HG03342 (cell line): ENCODE data around the gene MYH11.
"Not testable (repeated sequence)": the region's sequence is repeated elsewhere in the genome, so short reads cannot be mapped to it uniquely, and the experiment has no call there.

Source experiments
- ATAC-seq: cut with Tn5 transposase; IDR thresholded peaks from one replicate; pipeline ENCODE4 v1.9.1; 2021; ENCODE audit warnings: mild to moderate bottlenecking, moderate library complexity; ENCODE audit not compliant: unreplicated experiment

MYH11 gene

DNA sequence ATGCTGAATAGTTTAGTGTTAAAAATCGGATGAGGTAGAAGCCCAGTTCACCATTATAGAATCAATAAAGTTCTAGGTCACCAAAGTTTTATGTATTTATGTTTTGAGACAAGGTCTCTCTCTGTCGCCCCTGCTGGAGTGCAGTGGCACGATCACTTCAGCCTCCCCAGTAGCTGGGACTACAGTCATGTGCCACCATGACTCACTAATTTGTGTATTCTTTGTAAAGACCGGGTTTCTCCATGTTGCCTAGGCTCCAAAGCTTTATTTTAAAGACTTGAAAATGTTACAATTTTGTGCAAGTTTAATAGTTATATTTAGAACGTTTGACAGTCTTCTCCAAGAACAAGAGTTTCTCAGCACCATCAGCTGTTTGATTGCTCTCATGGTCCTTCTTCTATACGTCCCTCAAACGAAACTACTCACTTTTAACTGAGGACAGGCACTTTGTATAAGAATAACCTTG, 174.7 kb downstream of the MYH11 start:
- no peak for ATAC-seq

DNA sequence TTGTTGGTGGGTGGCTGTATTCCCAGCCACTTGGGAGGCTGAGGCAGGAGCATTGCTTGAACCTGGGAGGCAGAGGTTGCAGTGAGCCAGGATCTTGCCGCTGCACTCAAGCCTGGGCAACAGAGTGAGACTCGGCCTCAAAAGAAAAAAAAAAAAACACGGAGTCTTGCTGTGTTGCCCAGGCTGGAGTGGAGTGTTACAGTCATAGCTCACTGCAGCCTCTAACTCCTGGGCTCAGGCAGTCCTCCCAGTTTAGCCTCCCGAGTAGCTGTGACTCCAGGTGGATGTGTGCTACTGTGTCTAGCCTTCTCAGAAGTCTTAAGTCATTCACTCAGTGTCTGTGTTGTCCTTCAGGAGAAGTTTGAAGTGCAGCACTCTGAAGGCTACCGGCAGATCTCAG, 179.4 kb downstream of the MYH11 start:
- no peak for ATAC-seq

DNA sequence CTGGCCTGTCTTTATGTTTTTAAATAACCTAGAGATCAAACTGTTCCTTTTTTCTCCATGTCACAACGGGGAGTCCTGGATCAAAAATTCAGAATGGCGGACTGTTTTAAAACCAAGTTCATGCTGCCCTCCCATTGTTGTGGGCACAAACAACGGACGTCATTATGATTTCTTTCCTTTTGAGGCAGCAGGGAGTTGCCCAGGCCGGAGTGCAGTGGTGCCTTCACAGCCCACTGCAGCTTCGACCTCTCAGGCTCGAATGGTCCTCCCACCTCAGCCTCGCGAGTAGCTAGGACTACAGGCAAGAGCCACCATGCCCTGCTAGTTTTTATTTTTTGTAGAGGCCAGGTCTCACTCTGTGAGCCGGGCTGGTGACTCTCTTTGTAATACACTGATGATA, 180.3 kb downstream of the MYH11 start:
- ATAC-seq = no peak

DNA sequence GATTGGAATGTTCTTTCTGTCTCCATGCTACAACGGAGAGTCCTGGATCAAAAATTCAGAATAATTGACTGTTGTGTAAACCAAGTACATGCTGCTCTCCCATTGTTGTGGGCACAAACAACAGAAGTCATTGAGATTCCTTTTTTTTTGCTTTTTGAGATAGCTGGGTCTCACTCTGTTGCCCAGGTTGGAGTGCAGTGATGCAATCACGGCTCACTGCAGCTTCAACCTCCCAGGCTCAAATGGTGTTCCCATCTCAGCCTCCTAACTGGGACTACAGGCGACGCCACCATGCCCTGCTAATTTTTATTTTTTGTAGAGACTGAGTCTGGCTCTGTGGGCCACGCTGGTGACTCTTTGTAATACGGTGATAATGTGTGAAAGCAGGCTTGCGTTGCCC, 182.3 kb downstream of the MYH11 start:
- no peak for ATAC-seq

DNA sequence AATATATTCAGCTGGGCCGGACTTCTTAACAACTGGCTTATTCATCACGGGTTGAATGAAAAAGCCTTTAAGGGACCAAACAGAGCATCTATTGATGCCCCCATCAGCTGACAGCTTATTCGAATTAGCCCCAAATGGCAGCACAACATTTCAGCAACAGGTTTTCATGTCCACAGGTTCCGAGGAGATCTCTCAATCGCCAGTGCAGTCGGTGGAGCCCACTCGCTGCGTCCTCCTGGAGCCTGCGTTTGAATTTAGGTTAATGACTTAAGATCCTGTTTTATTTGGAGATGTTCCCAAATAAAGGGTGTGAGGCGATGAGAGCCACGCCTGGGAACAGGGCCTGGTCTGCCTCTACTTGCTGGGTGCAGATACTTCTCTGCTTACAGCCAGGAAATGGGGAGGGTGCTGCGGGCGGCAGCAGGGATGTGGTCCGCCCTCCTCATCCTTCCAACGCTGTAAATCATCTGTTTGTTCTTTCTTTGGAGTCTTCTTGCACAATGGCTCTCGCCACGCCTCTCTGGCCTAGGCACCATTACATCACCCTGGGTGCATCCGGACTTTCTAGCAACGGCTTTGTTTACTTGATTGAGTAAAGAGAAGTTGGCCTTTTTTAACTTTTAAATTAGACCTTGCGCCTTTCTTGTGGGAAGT, 184.2 kb downstream of the MYH11 start:
- no peak for ATAC-seq

DNA sequence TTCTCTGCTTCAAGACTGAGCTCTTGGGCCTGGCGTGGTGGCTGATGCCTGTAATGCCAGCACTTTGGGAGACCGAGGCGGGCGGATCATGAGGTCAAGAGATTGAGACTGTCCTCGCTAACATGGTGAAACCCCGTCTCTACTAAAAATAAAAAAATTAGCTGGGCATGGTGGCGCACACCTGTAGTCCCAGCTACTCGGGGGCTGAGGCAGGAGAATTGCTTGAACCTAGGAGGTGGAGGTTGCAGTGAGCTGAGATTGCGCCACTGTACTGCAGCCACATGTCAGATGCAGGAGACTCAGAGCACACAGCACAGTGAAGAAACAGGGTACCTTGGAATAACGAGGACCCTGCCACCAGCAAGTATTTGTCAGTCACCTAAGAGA, 184.7 kb downstream of the MYH11 start:
- ATAC-seq = not testable (repeated sequence)

DNA sequence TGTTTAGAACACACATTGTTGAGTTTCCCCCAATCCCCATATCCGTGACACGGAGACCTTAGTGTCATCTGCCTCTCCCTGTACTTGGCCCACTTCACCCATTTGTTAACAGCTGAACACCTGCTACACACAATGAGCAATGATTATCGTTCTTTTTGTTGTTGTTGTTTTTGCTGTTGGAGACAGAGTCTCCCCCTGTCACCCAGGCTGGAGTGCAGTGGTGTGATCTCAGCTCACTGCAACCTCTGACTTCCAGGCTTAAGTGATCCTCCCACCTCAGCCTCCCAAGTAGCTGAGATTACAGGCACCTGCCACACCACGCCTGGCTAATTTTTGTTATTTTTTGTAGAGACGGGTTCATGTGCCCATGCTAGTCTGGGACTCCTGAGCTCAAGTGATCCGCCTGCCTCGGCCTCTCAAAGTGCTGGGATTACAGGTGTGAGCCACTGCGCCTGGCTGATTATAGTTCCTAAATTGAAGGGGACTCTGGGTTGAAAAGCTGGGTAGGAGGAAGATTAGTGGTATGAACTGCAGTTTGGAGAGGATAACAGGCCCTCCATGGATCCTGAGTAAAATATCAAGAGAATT, 185.2 kb downstream of the MYH11 start:
- ATAC-seq = no peak

DNA sequence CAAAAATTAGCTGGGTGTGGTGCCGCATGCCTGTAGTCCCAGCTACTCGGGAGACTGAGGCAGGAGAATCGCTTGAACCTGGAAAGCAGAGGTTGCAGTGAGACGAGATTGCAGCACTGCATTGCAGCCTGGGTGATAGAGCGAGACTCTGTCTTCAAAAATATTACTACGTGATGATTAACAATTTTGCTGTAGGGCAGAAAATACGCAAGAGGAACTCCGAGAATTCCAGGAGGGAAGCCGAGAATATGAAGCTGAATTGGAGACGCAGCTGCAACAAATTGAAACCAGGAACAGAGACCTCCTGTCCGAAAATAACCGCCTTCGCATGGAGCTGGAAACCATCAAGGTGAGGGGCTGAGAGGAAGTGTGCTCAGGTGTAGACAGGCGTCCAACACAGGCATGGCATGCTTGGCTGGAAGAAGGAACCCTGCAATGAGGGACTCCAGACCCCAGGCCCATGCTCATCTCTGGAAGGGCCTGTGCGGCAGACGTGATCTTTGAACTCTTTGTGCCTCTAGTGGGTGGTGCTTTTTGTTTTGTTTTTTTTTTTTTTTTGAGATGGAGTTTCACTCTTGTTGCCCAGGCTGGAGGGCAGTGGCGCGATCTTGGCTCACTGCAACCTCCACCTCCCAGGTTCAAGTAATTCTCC, 189.6 kb downstream of the MYH11 start:
- ATAC-seq = no peak

DNA sequence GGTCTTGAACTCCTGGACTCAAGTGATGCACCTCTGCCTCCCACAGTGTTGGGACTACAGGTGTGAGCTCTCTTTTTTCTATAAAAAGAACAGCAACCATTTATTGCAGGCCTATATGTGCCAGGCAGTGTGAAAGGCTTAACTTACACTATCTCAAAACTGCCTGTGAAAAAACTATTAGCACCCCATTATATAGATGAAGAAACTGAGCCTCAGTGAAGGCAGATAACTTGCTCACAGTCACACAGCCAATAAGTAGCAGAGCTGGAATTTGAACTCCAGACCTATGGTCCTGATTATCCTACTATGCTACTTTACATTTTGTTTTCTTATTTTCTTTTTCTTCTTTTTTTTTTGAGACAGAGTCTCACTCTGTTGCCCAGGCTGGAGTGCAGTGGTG, 191.7 kb downstream of the MYH11 start:
- no peak for ATAC-seq

DNA sequence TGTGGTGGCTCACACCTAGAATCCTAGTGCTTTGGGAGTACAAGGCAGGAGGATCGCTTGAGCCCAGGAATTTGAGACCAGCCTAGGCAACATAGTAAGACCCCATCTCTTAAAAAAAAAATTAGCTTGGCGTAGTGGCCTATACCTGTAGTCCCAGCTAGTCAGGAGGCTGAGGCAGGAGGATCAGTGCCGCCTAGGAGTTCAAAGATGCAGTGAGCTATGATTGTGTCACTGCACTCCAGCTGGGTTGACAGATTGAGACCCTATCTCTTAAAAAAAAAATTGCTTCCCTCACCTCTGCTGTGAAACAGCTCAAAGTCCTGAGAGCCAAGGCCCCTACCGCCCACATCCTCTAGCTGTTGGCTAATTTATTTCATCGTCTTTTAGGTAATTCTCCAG, 196.6 kb downstream of the MYH11 start:
- no peak for ATAC-seq

DNA sequence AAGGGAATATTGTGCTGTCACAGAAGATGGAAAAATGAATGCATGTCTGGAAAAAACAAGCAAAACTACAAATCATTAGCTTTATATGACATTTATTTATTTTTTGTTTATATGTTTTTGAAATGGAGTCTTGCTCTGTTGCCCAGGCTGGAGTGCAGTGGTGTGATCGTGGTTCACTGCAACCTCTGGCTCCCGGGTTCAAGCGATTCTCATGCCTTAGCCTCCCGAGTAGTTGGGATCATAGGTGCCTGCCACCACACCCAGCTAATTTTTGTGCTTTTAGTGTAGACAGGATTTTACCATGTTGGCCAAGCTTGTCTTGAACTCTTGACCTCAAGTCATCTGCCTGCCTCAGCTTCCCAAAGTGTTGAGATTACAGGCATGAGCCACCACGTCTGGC, 198.3 kb downstream of the MYH11 start:
- ATAC-seq = no peak

DNA sequence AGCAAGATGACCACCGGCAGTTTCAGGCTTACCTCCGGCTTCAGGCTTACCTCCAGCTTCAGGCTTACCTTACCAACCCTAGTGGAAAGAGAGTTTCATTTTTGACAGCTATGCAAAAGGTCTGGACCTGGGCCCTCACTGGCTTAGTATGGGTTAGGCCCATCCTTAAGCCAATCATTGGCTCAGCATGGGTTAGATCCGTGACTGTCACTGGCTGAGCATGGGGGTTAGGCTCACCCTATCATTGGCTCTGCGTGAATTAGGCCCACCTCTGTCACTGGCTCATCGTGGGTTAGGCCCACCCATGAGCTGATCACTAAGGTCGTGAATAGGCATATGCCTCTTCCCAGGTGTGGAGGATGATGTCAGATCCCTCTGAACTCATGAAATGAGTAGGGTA, 198.7 kb downstream of the MYH11 start:
- ATAC-seq = no peak

DNA sequence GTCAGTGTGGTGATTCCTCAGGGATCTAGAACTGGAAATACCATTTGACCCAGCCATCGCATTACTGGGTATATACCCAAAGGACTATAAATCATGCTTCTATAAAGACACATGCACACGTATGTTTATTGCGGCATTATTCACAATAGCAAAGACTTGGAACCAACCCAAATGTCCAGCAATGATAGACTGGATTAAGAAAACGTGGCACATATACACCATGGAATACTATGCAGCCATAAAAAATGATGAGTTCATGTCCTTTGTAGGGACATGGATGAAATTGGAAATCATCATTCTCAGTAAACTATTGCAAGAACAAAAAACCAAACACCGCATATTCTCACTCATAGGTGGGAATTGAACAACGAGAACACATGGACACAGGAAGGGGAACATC, 201.3 kb downstream of the MYH11 start:
- not testable (repeated sequence) for ATAC-seq

DNA sequence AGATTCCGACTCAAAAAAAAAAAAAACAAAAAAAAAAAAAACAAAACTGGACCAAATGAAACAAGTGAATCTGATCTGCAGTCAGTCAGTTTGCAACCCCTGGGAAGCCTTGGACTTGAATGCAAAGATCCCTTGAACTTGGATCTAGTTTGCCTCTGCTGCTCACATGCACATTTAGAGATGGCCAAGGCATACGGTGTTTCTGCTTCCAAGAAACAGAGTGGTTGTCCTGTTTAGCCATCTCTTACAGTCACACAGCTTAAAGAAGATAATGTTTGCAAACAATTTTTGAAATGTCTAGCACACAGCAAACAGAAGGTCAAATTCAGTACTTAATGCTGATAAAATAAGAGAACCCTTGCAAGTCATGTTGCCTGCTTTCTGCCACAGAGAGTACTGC, 202.2 kb downstream of the MYH11 start:
- ATAC-seq = no peak

DNA sequence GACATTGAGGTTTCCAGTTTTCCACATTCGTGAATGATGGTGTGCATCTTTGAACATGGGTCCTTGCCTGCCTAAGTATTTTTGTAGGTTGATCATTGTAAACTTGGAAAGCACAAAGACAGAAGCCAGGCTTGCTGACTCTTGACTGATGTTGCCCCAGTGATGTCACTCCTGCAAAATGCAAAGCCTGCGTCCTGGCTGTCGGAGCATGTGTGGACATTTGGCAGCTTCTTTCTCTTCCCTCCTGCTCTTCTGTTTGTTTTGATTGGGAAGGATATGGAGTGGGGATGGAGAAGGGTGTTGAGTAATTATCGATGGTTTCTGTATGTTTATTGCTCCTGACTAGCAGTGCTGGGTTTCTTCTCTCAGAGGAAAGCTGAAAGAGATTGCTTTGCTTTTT, 203.6 kb downstream of the MYH11 start:
- no peak for ATAC-seq
